ENCODE data around the gene TNFRSF14. TPM values are rescaled to one million over a fixed set of nuclear protein-coding genes. Genes with fewer than 3 reads are reported as not detected.
A peak's percentile ranks its signal among the peaks of the same experiment; 100 is the strongest.

TNFRSF14 gene
- total and polyA plus RNA-seq, 2 of the 13 experiments (the other 11 are each of a cell fraction or from before 2014, with no cell fraction given), result 11.9 to 49.9 TPM

GRCh38 chr1:2591233-2591580 lies 35.0 kb downstream of the TNFRSF14 start:
- intact Hi-C loops (cut with micrococcal nuclease; ENCODE audit: unreplicated experiment), result no loop called here
- ATAC-seq, result no peak
- 80% methylated on average over 5 of the region's 5 CpGs for WGBS (ENCODE audit: low lambda C conversion rate)
- no peak for FAIRE-seq
- TF ChIP-seq ZNF850 (CRISPR knock-in tag; conservative IDR thresholded peaks at IDR 0.05), result 0 out of 2 replicates have a peak, but pooled peaks have one; percentile 77
- TF ChIP-seq HINFP (CRISPR knock-in tag; IDR thresholded peaks at IDR 0.05; ENCODE audit: low read depth), result no peak
- Histone ChIP-seq H3K79me2 (ENCODE audit: insufficient read depth, low read length) (no peaks in the 10 kb centered on the region), H3K4me3 (replicated peaks in 1 of 3; ENCODE audit: insufficient read depth in 1 of 3, low read depth in 2 of 3, low read length in 3 of 3) (no peak overlapping the region), H3K27ac (ENCODE audit: extremely low read length, insufficient read depth, low read length) (no peak overlapping the region), H3K9ac (ENCODE audit: insufficient read depth, low read depth, low read length) (no peak overlapping the region), H3K4me1 (ENCODE audit: insufficient read depth, low read length) (peaks cover 19% of the 10 kb centered on the region), H3K9me3 (ENCODE audit: low read length) (no peaks in the 10 kb centered on the region), H3K27me3 (ENCODE audit: control insufficient read depth in 1 of 2, insufficient read depth in 2 of 2, low read length in 2 of 2) (peaks cover 5 to 28% of the 10 kb centered on the region in 2 experiments; a peak in 4 of 5 replicates), H3K36me3 (replicated peaks in 1 of 2; ENCODE audit: control insufficient read depth in 1 of 2, insufficient read depth in 2 of 2, low read length in 2 of 2) (no peaks in the 10 kb centered on the region), H3K4me2 (ENCODE audit: low read depth, low read length) (no peak overlapping the region), H2AFZ (ENCODE audit: low read length) (no peak overlapping the region), H4K20me1 (ENCODE audit: insufficient read depth, low read length) (no peaks in the 10 kb centered on the region)
- in situ Hi-C loops (cut with HindIII; ENCODE audit: extremely low pct_ligation_motif_present, low pct_unique_long_range_greater_than_20kb), result no loop called here
- ChIA-PET POLR2A (interaction anchor here (1.0 kb wide), 2 partner anchors 13 kb away, joined by 3 to 4 read pairs; no protein-coding TSS in a partner anchor), CTCF (ENCODE audit: low intra/inter-chr PET ratio, low total read pairs) (no interaction called here)
- no peak for DNase-seq (ENCODE audit: low spot score)
- no TSS peak for BruUV-seq (replicated peaks)

GRCh38 chr1:2591581-2592261 lies 35.5 kb downstream of the TNFRSF14 start:
- no peak overlapping the region for H3K9ac ChIP-seq (ENCODE audit: insufficient read depth, low read depth, low read length)
- ChIA-PET POLR2A (interaction anchor here (1.0 kb wide), 1 partner anchor 14 kb away, joined by 4 read pairs; no protein-coding TSS in a partner anchor), CTCF (ENCODE audit: low intra/inter-chr PET ratio, low total read pairs) (no interaction called here)
- no peak overlapping the region for H3K27ac ChIP-seq (ENCODE audit: extremely low read length, insufficient read depth, low read length)
- FAIRE-seq (no peak), DNase-seq (ENCODE audit: low spot score) (no peak), ATAC-seq (no peak)
- peaks cover 19% of the 10 kb centered on the region for H3K4me1 ChIP-seq (ENCODE audit: insufficient read depth, low read length)
- no peak overlapping the region for H3K4me3 ChIP-seq (replicated peaks in 1 of 3; ENCODE audit: insufficient read depth in 1 of 3, low read depth in 2 of 3, low read length in 3 of 3)
- no peaks in the 10 kb centered on the region for H4K20me1 ChIP-seq (ENCODE audit: insufficient read depth, low read length)
- intact Hi-C loops (cut with micrococcal nuclease; ENCODE audit: unreplicated experiment) (no loop called here), in situ Hi-C loops (cut with HindIII; ENCODE audit: extremely low pct_ligation_motif_present, low pct_unique_long_range_greater_than_20kb) (no loop called here)
- no peaks in the 10 kb centered on the region for H3K36me3 ChIP-seq (replicated peaks in 1 of 2; ENCODE audit: control insufficient read depth in 1 of 2, insufficient read depth in 2 of 2, low read length in 2 of 2)
- H3K27me3 ChIP-seq (ENCODE audit: control insufficient read depth in 1 of 2, insufficient read depth in 2 of 2, low read length in 2 of 2), result peaks cover 5 to 31% of the 10 kb centered on the region in 2 experiments; a peak in 4 of 5 replicates
- BruUV-seq (replicated peaks), result no TSS peak
- no peak overlapping the region for H2AFZ ChIP-seq (ENCODE audit: low read length)
- no peak overlapping the region for H3K4me2 ChIP-seq (ENCODE audit: low read depth, low read length)
- no peak for TF ChIP-seq TSC22D2 (CRISPR knock-in tag; IDR thresholded peaks at IDR 0.05; ENCODE audit: borderline replicate concordance)
- TF ChIP-seq ZNF558 (CRISPR knock-in tag; IDR thresholded peaks at IDR 0.05; ENCODE audit: borderline replicate concordance), result no peak
- TF ChIP-seq ZNF768 (CRISPR knock-in tag; IDR thresholded peaks at IDR 0.05), result no peak
- no peak for TF ChIP-seq KLF13 (CRISPR knock-in tag; IDR thresholded peaks at IDR 0.05)
- TF ChIP-seq SMC3 (IDR thresholded peaks at IDR 0.05; ENCODE audit: low read length), result no peak
- no peak for TF ChIP-seq ZNF7 (CRISPR knock-in tag; IDR thresholded peaks at IDR 0.05)
- 95% methylated on average over 7 of the region's 12 CpGs for WGBS (ENCODE audit: low lambda C conversion rate)
- H3K79me2 ChIP-seq (ENCODE audit: insufficient read depth, low read length), result no peaks in the 10 kb centered on the region
- no peaks in the 10 kb centered on the region for H3K9me3 ChIP-seq (ENCODE audit: low read length)

Data from HepG2 (cell line).